Stomach (tissue), 4 donors: ENCODE results near the gene OR10A4.

ENCODE experiments used
- CTCF ChIP-seq, 7 experiments: fragments of 450-650 bp in 4 of 7; fragments of 200-600 bp in 3 of 7; sonication (generic) in 3 of 7; IDR thresholded peaks; one replicate each; pipeline ENCODE4 v1.5.1; 2016 to 2019; ENCODE audit warnings: antibody characterized with exemption in 7 of 7, control low read depth in 2 of 7, mild to moderate bottlenecking in 1 of 7
- EP300 ChIP-seq: sonication (generic); formaldehyde crosslinking; IDR thresholded peaks from one replicate; pipeline ENCODE4 v1.6.1; 2017; ENCODE audit warnings: antibody characterized with exemption
- POLR2AphosphoS5 ChIP-seq, 3 donors: sonication (generic); formaldehyde crosslinking; IDR thresholded peaks; one replicate each; pipeline ENCODE4 v1.6.1; 2016; ENCODE audit warnings: antibody characterized with exemption in 3 of 3

GRCh38 chr11:6875761-6876160 is 664 bp upstream of the OR10A4 start:
- no peak for TF ChIP-seq POLR2AphosphoS5 (IDR thresholded peaks at IDR 0.05)
- no peak for TF ChIP-seq CTCF (IDR thresholded peaks at IDR 0.05)
- TF ChIP-seq EP300: no peak
